GM13977 (cell line): ENCODE results near the gene OOSP3.

Source experiments
- DNase-seq: peaks from one replicate; pipeline ENCODE4 v3.0.0; 2012; ENCODE audit warnings: low spot score
- CTCF ChIP-seq: IDR thresholded peaks from 2 replicates; pipeline ENCODE4 v1.5.1; 2012; ENCODE audit warnings: mild to moderate bottlenecking, control low read depth; ENCODE audit not compliant: insufficient read depth; ENCODE audit errors: extremely low read depth, missing control alignments
- in situ Hi-C: fragments of 300-500 bp; cut with MboI; formaldehyde crosslinking; loops from one replicate; pipeline ENCODE4 v1.12.0; 2022; ENCODE audit warnings: low sequenced_read_pairs, low pct_unique_long_range_greater_than_20kb, mixed read lengths, inconsistent platforms; ENCODE audit not compliant: unreplicated experiment

OOSP3 gene

GRCh38 chr11:59941091-59941490 lies 62.5 kb downstream of the OOSP3 start:
- no peak for TF ChIP-seq CTCF
- in situ Hi-C loops: no loop called here
- DNase-seq: no peak

- DNase-seq: no peak
- in situ Hi-C loops: no loop called here
- no peak for TF ChIP-seq CTCF
Measured at GRCh38 chr11:59943997-59944714, 65.6 kb downstream of the OOSP3 start.

GRCh38 chr11:59944720-59945119 lies 66.1 kb downstream of the OOSP3 start:
- no peak for DNase-seq
- in situ Hi-C loops: no loop called here
- TF ChIP-seq CTCF: no peak
